HFFc6 (cell line): ENCODE data around the gene CXCR5. TPM values are rescaled to one million over a fixed set of nuclear protein-coding genes. Genes with fewer than 3 reads are reported as not detected.

Source experiments
- DNase-seq: peaks from one replicate; pipeline ENCODE4 v3.0.0-alpha.2; 2018
- H3K27ac Mint-ChIP-seq: 2 replicates; pipeline ENCODE4 v1.8.0; 2020; ENCODE audit warnings: mild to moderate bottlenecking, mixed read lengths
- H3K27me3 Mint-ChIP-seq: 2 replicates; pipeline ENCODE4 v1.8.0; 2021; ENCODE audit warnings: mild to moderate bottlenecking, moderate library complexity, mixed read lengths; ENCODE audit not compliant: insufficient read depth
- H3K36me3 Mint-ChIP-seq: 2 replicates; pipeline ENCODE4 v1.8.0; 2021; ENCODE audit warnings: low read depth, mixed read lengths
- H3K4me1 Mint-ChIP-seq: 2 replicates; pipeline ENCODE4 v1.8.0; 2020; ENCODE audit warnings: low read depth, mixed read lengths
- H3K4me3 Mint-ChIP-seq: 2 replicates; pipeline ENCODE4 v1.8.0; 2020; ENCODE audit warnings: mild to moderate bottlenecking, moderate library complexity, mixed read lengths
- H3K9me3 Mint-ChIP-seq: 2 replicates; pipeline ENCODE4 v1.8.0; 2020; ENCODE audit warnings: mild to moderate bottlenecking, mixed read lengths
- total RNA-seq, 6 experiments: library from RNA; stranded (reverse); fragmentation: NEBNext Ultra II Directional; extraction: Animal tissue kit (Norgen Biotek cat#: 25700); gene quantifications; 2 replicates in 1 of 6; 3 replicates in 5 of 6; pipeline ENCODE4 v1.2.3, GENCODE V29; 2021
- TF ChIP-seq, protein P1 (sequence below): fragments of 200-600 bp; sonication (generic); IDR thresholded peaks from 2 replicates; pipeline ENCODE4 v1.5.0; 2021; ENCODE audit warnings: antibody characterized with exemption, mild to moderate bottlenecking

Gene CXCR5
- total RNA-seq, 6 experiments from 2014 or later: 0.06 TPM; not detected in 5

DNA sequence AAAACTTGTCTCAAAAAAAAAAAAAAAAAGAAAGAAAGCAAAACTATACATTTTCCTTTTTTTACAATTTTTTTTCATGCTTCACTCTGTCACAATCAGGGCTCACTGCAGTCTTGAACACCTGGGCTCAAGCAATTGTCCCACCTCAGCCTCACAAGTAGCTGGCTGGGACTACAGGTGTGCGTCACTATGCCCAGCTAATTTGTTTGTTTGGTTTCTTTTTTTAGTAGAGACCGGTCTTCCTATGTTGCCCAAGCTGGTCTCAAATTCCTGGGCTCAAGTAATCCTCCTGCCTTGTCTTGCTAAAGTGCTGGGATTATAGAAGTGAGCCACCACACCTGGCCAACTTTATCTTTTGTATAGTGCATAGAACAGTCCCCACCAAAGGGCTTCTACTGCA is 15.0 kb upstream of the CXCR5 start:
- Mint-ChIP-seq H3K27ac (no peak overlapping the region), H3K4me1 (peaks cover 11% of the 10 kb centered on the region), H3K36me3 (no peaks in the 10 kb centered on the region), H3K4me3 (no peak overlapping the region), H3K27me3 (peaks cover 9% of the 10 kb centered on the region), H3K9me3 (no peaks in the 10 kb centered on the region)
- TF ChIP-seq, protein P1, sequence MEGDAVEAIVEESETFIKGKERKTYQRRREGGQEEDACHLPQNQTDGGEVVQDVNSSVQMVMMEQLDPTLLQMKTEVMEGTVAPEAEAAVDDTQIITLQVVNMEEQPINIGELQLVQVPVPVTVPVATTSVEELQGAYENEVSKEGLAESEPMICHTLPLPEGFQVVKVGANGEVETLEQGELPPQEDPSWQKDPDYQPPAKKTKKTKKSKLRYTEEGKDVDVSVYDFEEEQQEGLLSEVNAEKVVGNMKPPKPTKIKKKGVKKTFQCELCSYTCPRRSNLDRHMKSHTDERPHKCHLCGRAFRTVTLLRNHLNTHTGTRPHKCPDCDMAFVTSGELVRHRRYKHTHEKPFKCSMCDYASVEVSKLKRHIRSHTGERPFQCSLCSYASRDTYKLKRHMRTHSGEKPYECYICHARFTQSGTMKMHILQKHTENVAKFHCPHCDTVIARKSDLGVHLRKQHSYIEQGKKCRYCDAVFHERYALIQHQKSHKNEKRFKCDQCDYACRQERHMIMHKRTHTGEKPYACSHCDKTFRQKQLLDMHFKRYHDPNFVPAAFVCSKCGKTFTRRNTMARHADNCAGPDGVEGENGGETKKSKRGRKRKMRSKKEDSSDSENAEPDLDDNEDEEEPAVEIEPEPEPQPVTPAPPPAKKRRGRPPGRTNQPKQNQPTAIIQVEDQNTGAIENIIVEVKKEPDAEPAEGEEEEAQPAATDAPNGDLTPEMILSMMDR: no peak
- no peak for DNase-seq

DNA sequence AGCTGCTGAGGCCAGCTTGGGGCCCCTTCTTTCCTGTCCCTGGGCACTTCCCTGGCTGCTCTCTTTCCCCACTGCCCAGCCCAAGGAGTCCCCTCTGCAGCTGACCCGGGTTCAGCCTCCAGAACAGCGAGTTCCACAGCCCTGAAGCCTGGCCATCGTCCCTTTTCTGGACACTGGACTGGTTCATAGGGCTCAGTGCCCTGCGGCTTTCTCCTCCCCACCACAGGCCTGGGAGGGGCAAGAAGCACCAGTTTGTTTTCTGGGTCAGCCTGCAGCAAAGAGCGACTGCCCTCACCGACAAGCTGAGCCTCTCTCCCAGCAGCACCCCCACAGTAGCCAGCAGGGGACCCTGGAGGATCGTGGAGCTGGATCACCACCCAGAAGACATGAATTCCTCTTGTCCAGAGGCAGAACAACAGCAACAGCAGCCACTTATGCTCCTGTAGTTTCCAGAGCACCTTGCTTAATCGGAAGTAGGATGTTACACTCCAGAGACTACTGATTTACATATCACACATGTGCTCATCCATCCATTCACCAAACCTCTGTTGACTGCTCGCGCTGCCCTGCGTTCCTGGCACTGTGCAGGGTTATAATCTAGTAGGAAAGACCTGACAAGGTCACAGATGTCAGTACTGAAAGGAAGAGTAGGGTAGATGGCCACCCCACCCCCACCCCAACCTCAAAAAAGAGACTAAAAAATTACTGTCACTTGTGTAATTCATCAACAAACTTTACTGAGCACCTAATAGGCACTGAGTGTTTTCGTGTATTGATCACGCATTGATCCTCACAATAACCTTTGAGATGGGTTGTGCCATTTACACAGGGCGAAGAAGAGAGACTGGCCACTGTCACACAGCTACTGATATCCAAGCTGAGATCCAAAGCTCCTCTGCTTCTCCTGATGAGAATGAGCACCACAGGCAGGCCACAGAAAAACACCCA is 13.0 kb upstream of the CXCR5 start:
- H3K27ac Mint-ChIP-seq: no peak overlapping the region

DNA sequence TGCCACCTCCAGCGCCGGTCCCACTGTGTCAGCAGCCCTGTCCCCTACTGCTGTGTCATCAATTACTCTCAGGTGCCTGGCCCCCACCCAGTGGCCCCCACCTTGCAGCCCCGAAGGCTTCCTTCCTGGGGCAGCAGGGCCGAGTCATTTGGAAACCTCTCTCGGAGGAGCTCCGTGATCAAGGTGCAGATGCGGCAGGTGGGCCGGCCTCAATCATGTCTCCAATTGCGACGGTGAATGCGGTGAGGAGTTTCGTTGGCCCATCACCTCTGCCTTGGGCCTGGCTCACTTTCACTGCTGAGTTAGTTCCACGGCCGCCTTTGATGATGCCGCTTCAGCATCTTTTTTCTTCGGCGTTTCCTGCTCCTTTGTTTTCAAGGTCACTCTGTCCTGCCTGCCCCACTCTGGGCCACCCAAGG is 11.3 kb upstream of the CXCR5 start:
- peaks cover 2% of the 10 kb centered on the region; the same call in 1 of the 2 replicates for H3K27me3 Mint-ChIP-seq
- no peaks in the 10 kb centered on the region for H3K9me3 Mint-ChIP-seq
- TF ChIP-seq, protein P1: no peak
- H3K36me3 Mint-ChIP-seq: no peaks in the 10 kb centered on the region
- no peak overlapping the region for H3K27ac Mint-ChIP-seq
- no peak for DNase-seq
- H3K4me3 Mint-ChIP-seq: no peak overlapping the region
- H3K4me1 Mint-ChIP-seq: peaks cover 11% of the 10 kb centered on the region

More for the DNA sequence above, 13.0 kb upstream of the CXCR5 start:
- TF ChIP-seq, protein P1: peak; percentile 24; the same call in 1 of the 2 replicates
- Mint-ChIP-seq H3K4me3 (no peak overlapping the region), H3K36me3 (no peaks in the 10 kb centered on the region), H3K4me1 (peaks cover 11% of the 10 kb centered on the region), H3K9me3 (no peaks in the 10 kb centered on the region), H3K27me3 (no peaks in the 10 kb centered on the region; the same call in 1 of the 2 replicates)
- no peak for DNase-seq

DNA sequence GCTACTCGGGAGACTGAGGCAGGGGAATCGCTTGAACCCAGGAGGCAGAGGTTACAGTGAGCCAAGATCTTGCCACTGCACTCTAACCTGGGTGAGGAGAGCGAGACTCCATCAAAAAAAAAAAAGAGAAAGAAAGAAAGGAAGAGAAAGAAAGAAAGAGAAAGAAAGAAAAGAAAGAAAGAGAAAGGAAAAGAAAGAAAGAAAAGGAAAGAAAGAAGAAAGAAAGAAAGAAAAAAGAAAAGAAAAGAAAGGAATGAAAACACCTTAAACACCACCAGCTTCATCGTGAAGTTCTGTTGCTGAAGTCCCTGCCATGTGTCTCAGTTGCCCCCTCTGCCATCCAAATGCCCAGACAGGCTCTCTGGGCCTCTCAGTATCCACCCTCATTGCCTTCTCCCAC is 9.9 kb upstream of the CXCR5 start:
- no peak for DNase-seq
- Mint-ChIP-seq H3K27me3 (peaks cover 2% of the 10 kb centered on the region; the same call in 1 of the 2 replicates), H3K9me3 (no peaks in the 10 kb centered on the region), H3K27ac (no peak overlapping the region), H3K36me3 (no peaks in the 10 kb centered on the region), H3K4me1 (peaks cover 11% of the 10 kb centered on the region), H3K4me3 (no peak overlapping the region)
- TF ChIP-seq, protein P1: no peak

DNA sequence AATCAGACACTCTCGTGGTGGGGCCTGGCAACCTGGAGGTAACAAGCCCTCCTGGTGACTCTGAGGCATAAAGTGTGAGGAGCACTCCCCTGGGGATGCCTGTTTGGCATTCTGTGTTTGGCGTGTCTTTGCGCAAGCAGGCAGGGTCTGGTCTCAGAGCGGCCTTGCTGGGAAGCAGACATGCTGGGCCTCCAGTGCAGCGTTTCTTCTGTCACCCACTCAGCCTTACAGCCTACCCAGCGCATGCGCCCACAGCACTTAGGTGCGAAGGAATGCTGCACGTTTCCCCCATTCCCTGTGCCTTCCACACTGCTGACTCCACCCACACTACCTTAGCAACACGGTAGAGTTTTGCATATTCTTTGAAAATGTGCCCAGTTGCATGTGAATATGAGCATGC is 7.4 kb upstream of the CXCR5 start:
- Mint-ChIP-seq H3K9me3 (no peaks in the 10 kb centered on the region), H3K27me3 (peaks cover 2% of the 10 kb centered on the region; the same call in 1 of the 2 replicates), H3K4me3 (no peak overlapping the region), H3K4me1 (peaks cover 11% of the 10 kb centered on the region), H3K36me3 (no peaks in the 10 kb centered on the region), H3K27ac (no peak overlapping the region)
- TF ChIP-seq, protein P1: no peak
- no peak for DNase-seq
